ENCODE measurements around the gene IL4I1.

Gene IL4I1

DNA sequence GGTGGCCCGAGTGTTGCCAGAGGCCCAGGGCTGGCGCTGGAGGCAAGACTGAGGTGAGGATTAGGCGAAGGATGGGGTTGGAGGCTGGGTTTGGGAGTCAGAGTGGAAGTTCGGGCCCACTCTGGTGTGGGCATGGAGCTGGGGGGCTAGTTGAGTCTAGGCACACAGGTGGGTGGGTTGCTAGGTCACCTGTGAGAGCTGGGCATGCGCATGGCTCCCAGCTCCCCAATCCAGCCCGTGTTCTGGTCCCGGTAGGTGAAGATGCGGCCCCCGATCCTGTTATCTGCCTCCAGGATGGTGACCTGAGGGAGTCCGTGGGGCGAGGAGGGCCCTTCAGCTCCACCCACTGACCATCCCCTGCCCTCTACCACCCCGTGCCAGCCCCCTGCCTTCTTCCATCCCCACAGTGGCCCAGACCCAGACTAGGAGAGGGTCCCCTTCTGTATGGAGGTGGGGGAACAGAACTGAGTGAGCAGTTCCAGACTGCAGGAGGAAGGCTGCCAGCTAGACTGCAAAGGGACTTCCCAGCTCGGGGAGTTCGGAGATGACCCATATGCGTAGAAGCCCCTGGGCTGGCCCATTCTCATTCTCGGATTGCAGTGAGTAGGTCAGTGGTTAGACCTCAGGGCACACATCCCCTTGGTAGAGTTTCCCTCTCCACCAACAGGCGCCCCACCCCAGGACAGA is 1.7 kb downstream of the IL4I1 start:
- peak; percentile 26 for DNase-seq (ENCODE audit: low read depth)

DNA sequence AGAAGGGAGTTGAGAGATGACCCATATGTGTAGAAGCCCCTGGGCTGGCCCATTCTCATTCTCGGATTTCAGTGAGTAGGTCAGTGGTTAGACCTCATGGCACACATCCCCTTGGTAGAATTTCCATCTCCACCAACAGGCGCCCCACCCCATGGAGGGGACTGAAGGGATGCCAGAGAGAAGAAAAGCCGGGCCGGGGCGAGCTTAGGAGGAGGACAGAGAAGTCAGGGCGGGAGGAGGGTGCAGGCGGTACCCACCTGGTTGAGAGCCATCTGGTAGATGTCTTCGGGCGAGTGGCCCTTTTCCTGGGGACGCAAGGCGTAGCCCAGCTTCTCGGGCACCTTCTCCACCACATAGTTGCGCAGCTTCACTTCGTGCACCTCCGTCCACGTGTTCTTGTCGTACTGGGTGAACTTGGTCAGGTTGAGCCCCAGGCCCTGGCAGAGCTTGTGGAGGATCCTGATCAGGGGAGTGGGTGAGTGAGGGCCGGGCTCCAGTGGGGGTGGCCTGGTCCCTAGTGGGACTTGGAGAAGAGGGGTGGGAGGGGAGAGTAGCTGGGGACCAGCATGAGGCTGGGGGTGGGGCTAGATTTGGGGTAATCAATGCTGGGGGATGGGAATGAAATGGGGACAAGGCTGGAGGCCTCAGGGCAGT is 2.5 kb downstream of the IL4I1 start:
- no peak for DNase-seq (ENCODE audit: low read depth)

DNA sequence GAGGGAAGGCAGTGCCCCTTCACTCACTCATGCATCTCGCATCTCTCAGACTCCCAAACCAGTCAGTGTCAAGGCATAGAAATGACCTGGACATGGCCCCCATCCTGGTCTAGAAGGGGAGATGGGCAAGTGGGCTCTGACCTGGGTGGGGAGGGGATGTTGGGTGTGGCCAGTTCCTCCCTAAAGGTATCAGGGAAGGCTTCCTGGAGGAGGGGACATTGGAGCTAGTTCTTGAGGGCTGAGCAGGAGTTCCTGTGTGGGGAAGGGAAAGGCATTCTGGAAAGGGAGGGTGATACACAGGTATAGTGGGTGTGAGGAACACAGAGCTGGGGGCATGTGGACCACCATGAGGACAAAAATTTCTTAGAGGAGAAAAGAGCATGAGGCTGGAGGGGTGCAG is 4.0 kb downstream of the IL4I1 start:
- DNase-seq (ENCODE audit: low read depth), result no peak

DNA sequence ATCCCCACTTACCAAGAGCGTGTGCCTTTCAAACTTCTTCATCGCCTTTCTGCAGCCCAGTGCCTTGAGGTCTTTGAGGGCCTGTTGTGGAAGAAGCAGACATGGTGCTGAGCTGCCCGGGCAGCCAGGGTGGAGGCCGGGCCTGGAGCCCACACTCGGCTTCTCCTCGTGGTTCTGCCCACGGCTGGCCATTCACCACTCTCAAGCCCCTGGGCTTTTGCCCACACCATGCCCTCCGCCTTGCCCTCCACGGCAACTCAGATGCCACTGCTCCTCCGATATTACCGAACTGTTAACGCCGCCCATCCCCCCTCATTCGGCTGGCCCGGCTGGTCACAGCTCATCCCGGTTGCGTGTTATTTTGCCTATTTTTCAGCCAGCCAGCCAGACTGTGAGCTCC is 5.3 kb downstream of the IL4I1 start:
- DNase-seq (ENCODE audit: low read depth), result no peak

DNA sequence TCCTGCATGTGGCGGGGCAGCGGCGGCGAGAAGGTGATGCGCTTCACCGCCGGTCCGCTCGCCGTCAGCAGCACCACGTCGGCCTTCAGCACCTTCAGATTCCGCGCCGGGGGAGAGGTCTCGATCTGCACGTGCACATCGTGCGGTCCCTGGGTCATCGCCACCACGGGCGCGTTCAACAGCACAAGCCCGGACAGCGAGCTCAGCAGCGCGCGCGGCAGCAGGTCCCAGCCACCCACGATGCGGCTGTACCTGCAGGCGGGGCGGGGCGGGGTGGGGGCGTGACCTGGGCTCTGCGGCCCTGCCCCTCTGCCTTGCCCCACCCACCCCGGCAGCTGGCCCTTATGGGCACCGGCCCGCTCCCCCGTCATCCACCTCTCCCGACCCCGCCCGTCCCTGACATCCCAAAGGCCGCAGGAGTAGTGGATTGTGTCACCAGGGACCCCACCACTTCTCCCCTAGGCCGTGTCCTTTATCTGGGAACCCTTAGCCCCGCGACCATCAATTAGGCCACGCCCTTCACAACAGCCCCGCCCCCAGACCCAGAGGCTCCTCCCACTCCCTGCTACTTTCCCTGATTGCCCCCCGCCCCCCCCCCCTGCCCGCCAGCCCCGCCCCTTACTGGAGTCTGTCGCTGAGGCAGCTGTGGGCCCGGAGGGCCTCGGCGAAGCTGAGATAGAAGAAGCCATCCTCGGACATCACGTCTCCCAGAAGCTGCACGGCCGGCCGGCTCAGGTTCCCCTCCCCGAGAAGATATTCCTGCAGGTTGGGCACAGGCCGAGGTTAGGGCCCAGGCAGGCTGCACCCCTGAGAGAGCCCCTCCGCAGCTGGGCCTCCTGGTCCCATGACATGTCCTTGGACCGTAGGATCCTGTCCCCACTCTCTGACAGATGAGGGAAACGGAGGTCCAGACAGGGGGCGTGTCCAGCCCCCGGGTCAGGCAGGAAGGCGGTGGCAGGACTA is 6.1 kb downstream of the IL4I1 start:
- peak; percentile 55 for DNase-seq (ENCODE audit: low read depth)

DNA sequence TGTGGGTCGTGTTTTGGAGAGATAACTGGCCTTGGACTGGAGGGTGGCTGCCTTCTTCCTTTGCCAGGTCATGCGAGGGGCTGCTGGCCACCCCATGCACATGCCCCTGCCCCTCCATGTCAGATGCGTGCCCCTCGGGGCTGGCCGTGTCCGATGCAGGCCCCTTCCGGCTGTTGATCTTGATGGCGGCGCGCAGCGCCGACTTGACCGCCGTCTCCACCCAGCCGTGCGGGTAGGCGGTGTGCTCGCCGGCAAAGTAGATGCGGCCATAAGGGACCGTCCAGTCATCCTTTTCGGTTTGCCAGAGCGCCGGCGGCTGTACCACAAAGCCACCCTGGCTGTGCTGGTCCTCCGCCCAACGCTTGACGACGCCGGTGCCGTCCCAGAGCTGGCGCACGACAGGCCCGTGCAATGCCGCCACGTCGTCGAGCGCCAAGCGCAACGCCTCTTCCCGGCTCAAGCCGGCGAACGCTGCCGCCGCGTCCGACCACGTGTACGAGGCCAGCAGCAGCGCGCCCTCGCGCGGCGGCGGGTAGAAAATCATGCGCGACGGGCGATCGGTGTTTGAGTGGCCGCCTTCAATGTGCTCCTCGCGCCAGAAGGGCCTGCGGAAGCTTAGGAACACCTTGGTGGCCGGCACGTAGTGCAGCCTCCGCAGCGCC is 6.9 kb downstream of the IL4I1 start:
- peak; percentile 64 for DNase-seq (ENCODE audit: low read depth)

DNA sequence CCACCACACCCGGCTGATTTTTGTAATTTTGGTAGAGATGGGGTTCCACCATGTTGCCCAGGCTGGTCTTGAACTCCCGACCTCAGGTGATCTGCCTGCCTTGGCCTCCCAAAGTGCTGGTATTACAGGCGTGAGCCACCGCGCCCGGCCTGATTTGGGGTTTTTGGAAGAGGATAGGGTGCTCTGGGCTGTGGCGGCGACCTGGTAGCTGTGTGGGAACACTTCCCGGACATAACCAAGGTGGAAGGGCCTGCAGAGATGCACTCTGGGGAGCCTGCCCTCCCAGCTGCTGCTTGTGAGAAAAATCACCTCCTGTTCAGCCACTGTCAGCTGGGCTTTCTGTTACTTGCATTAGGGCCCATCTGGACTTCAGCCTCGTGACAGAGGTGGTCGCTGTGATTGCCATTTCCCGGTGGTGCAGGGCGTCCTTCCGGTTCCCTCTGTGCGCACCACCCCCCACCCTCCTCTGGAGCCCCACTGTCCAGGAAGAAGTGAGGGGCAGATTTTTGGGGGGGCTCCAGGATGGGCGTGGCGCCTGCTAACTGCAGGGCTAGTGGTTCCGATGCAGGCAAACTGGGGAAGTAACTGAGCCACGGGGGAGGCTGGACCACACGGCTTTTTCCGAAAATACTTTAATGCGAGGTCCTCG is 7.5 kb downstream of the IL4I1 start:
- no peak for DNase-seq (ENCODE audit: low read depth)

DNA sequence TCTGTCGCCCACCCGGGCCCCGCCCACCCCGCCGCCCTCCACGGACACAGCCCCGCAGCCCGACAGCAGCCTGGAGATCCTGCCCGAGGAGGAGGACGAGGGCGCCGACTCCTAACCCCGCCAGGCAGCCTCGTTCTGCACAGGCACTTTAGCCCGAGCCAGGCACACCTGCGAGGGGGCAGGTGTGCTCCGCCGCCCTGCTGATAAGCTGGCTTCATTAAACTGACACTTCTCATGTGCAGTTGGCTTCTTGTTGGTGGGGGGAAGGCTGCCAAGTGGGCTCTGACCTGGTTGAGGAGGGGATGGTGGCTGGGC is 8.2 kb downstream of the IL4I1 start:
- no peak for DNase-seq (ENCODE audit: low read depth)

DNA sequence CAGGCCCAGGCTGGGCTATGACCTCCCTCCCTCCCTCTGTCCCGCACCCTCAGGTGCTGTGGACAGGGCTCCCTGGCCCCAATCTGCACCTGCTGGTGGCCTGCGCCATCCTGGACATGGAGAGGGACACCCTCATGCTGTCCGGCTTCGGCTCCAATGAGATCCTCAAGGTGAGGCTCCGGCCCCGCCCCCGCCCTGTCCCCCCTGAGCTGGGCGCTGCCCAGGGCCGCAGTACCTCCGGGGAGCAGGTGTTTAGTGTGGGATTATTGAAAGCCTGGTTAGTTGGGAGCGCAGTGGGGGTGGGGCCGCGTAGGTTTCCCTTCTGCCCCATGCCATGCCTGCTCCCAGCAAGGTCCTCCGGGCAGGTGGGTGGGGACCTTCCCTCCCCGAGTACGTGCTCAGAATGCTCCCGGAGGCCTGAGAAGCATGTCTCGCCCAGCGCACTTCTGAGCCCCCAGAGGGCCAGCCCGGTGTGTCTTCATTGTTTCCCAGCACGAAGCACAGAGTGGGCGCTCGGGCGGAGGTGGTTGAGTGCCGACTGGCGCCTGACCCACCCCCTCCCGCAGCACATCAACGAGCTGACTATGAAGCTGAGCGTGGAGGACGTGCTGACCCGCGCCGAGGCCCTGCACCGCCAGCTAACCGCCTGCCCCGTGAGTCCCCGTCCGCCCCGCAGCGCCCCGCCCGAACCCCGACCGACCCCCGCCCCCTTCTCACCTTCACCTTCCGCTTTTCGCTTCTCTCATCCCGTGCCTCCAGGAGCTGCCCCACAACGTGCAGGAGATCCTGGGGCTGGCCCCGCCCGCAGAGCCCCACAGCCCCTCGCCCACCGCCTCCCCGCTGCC is 8.8 kb downstream of the IL4I1 start:
- no peak for DNase-seq (ENCODE audit: low read depth)

DNA sequence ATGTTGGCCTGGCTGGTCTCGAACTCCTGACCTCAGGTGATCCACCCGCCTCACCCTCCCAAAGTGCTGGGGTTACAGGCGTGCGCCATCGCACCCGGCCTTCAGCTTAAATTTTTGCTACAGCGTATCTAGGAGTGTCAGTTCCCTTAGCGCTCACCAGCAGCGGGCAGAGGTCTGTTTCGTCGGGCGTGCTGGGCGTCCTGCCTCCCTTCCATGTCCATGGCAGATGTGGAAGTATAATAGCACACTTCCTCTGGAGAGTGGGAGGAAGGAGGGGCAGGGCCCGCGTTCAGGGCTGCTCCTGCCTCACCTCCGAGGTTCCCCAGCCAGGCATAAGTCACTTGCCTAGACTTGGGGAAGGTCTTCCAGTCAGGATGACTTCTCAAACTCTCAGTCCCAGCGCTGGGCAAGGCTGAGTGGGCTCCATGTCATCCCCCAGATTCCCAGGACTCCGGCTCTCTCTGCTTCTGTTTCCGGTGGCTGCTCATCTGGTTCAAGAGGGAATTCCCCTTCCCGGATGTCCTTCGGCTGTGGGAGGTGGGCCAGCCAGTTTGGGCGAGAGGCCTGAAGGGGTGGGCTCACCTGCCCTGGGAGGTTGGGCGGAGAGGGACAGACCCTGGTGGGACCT is 9.5 kb downstream of the IL4I1 start:
- DNase-seq (ENCODE audit: low read depth), result no peak

DNA sequence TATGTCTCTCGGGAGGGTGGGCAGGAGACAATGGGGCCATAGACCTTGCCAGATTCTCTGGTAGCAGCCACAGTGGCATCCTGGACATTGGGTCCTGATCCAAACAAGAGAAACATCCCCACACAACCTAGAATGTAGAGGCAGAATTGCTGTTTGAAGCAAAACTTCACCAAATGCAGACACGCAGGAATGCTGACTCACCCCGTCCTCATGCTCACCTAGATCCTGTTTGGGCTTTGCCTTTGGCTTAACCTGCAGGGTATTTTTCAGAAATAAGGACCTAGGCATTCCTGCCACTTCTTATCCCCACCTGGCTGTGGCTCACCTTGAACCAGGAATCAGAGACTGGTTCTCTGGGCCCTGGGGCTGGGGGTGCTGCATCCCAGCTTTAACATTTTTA is 11.9 kb downstream of the IL4I1 start:
- no peak for DNase-seq (ENCODE audit: low read depth)

DNA sequence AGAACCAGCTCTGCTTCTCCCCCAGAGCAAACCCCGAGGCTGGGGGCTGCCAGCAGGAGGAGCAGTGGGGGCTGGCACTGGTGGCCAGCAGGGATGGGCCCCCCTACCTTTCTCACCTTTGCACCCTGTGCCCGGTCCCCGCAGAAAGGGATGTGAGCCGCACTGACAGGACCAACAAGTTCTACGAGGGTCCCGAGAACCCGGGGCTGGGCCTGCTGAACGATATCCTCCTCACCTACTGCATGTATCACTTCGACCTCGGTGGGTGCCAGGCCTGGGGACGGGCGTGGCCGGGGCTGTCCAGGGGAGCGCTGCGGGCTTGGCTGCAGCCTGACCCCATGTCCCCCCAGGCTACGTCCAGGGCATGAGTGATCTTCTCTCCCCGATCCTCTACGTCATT is 12.6 kb downstream of the IL4I1 start:
- DNase-seq (ENCODE audit: low read depth), result no peak

DNA sequence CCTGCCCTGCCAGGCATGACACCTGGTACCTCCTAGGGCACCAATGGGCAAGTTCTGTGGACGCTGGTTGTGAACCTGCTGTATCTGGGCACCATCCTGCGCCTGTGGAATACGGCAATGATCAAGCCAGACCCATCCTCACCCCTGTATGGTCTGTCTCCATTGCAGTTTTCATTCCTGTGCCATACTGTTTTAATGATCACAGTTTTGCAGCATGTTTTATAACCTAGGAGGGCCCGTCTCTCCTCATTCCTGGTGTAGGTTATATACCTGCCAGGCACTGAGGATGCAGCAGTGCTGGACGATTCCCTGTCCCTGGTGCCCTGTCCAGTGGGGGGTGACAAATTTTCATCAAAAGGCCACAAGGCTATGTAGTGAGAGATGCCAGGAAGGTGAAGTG is 13.6 kb downstream of the IL4I1 start:
- no peak for DNase-seq (ENCODE audit: low read depth)

DNA sequence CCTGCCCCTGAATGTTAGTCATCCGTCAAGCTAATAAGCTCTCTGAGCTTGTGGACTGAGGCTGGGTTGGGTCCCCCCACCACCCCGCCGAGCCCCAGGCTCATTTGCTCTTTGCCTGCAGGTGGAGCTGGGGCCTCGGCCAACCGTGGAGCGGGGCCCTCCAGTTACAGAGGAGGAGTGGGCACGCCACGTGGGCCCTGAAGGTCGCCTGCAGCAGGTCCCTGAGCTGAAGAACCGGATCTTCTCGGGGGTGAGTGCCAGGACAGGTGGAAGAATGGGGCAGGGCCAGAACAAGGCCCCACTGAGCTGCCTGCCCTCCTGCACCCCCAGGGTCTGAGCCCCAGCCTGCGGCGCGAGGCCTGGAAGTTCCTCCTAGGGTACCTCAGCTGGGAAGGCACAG is 14.0 kb downstream of the IL4I1 start:
- DNase-seq (ENCODE audit: low read depth), result no peak

DNA sequence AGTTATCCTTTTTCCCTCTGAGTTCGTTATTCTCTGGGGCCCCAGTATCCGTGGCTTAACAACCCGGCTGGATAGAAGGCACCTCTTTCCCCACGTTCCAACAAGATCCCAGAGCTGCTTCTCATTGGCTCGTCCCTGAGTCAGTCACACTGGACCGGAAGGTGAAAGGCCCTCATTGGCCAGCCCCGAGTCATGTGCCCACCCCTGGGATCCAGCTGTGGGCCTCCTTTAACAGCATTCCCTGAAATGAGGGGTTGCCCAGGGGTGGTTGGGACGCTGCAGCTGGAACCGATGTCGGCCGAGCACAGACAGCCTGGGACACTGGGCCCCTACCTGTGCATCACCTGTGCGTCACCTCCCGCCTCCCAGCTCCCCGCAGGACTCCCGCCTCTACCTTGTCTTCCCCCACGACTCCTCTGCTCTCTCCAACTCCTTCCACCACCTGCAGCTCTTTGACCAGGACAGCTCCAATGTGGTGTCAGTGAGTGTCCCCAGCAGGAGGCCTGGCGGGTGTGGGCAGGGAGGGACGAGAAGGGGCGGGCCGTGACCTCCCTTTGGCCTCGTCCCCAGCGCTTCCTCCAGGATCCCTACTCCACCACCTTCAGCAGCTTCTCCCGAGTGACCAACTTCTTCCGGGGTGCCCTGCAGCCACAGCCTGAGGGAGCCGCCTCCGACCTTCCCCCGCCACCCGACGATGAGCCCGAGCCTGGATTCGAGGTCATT is 14.9 kb downstream of the IL4I1 start:
- no peak for DNase-seq (ENCODE audit: low read depth)

DNA sequence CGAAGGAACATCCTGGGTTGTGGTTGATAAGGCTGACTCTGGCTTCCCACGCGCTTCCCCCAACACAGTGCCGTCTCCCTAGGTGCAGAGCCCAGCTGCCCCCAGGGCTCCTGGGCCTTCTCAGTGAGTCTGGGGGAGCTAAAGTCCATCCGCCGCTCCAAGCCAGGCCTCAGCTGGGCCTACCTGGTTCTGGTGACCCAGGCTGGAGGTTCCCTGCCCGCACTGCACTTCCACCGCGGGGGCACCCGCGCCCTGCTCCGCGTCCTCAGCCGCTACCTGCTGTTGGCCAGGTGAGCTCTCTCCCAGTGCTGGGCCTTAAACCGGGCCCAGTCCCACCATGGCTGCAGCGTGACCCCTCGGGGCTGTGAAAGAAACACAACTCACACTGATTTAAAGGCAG is 15.5 kb downstream of the IL4I1 start:
- no peak for DNase-seq (ENCODE audit: low read depth)

DNA sequence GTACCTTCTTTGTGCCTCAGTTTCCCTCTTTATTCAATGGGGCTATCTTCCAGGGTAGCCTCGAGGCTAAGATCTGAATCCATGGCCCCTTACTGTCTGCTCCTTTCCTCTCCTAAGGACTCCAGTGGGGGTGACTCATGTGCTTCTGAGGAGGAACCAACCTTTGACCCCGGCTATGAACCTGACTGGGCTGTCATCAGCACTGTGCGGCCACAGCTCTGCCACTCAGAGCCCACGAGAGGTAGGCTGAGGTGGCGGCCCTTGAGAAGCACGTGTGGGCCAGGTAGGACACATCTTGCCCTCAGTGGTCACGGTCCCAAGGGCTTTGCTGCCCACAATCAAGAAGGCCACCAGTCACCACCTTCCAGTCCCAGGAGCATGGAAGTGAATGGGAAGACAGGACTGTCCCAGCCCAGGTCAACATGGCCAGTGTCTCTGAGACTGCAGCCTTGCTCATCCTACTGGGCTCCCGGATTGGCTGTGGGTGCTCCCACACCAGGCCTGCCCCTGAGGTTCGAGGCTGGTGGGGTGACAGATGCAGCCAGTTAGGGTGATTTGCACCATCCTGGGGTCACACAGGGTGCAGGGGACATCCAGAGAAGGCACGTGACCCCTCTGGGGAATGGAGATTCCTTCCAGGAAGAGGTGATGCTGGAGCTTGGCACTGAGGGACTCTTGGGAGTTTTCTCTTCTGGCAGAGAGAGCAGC is 16.4 kb downstream of the IL4I1 start:
- no peak for DNase-seq (ENCODE audit: low read depth)

DNA sequence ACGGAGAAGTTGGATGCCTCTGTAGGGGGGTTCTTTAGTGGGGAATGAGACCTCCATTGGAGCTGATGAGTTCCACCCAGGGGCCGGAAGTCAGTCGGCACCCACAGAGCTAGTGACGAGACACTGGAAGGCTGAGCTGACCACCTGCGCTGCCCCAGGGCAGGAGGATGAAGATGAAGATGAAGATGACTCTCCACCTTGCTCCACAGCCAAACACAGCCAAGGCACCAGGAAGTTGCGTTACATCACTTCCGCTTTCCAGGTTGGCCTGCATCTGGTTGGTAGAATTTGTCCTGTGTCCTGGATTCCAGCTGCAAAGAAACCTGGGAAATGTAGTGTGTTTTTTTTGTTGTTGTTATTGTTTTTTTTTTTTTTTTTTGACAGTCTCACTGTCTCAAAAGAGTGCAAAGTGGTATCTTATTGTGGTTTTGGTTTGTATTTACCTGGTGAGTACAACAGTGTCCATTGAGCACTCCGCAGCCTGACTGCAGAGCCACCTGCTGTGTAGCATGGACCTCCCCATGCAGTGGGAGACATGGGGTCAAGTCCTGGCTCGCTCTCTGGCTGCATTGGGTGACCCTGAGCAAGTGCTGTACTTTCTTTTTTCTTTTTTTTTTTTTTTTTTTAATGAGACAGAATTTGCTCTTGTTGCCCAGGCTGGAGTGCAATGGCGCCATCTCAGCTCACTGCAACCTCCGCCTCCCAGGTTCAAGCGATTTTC is 17.3 kb downstream of the IL4I1 start:
- DNase-seq (ENCODE audit: low read depth), result no peak

DNA sequence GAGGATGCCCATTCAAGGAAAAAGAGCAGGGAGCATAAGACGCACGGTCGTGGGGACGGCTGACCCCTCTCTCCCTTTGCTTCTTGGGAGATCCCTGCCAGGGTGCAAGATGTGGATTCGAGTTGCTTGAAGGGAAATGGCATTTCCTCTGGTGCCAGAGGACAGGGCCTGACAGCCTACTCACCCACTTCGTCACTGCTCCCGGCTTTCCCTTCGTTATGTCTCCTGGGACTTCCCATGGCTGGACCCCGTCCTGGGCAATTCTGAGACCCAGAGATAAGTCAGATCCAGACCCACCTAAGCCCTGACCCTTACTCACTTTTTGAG is 18.0 kb downstream of the IL4I1 start:
- no peak for DNase-seq (ENCODE audit: low read depth)

All from activated T-cell treated with anti-CD3 and anti-CD28 coated beads for 24 hours (primary cell).